Osteocyte (in vitro differentiated cells): Measurements from ENCODE around the gene JAK1. TPM values are rescaled to one million over a fixed set of nuclear protein-coding genes. Genes with fewer than 3 reads are reported as not detected.

ENCODE experiments used
- DNase-seq: peaks from one replicate; pipeline ENCODE4 v3.0.0; 2021; ENCODE audit warnings: mixed read lengths; ENCODE audit not compliant: unreplicated experiment; ENCODE audit errors: extremely low spot score
- H3K27ac Mint-ChIP-seq: one replicate; pipeline ENCODE4 v1.8.0; 2021; ENCODE audit warnings: mild to moderate bottlenecking, mixed read lengths; ENCODE audit not compliant: unreplicated experiment
- H3K27me3 Mint-ChIP-seq: one replicate; pipeline ENCODE4 v1.8.0; 2021; ENCODE audit warnings: mixed read lengths; ENCODE audit not compliant: unreplicated experiment
- H3K36me3 Mint-ChIP-seq: one replicate; pipeline ENCODE4 v1.8.0; 2021; ENCODE audit warnings: mixed read lengths; ENCODE audit not compliant: unreplicated experiment
- H3K4me1 Mint-ChIP-seq: one replicate; pipeline ENCODE4 v1.8.0; 2021; ENCODE audit warnings: mixed read lengths; ENCODE audit not compliant: unreplicated experiment
- H3K4me3 Mint-ChIP-seq: one replicate; pipeline ENCODE4 v1.8.0; 2021; ENCODE audit warnings: mild to moderate bottlenecking, moderate library complexity, mixed read lengths; ENCODE audit not compliant: unreplicated experiment
- H3K9me3 Mint-ChIP-seq: one replicate; pipeline ENCODE4 v1.8.0; 2021; ENCODE audit warnings: mixed read lengths; ENCODE audit not compliant: unreplicated experiment
- total RNA-seq: library from RNA; stranded (reverse); gene quantifications from 2 replicates; pipeline ENCODE4 v1.2.1, GENCODE V29; 2021
- TF ChIP-seq, protein P1 (sequence below): fragments of 200-600 bp; sonication (generic); IDR thresholded peaks from 2 replicates; pipeline ENCODE4 v1.5.0; 2021; ENCODE audit warnings: antibody characterized with exemption, mild to moderate bottlenecking, moderate library complexity

Gene JAK1
- total RNA-seq, 1 donor from 2014 or later = 103 TPM

DNA sequence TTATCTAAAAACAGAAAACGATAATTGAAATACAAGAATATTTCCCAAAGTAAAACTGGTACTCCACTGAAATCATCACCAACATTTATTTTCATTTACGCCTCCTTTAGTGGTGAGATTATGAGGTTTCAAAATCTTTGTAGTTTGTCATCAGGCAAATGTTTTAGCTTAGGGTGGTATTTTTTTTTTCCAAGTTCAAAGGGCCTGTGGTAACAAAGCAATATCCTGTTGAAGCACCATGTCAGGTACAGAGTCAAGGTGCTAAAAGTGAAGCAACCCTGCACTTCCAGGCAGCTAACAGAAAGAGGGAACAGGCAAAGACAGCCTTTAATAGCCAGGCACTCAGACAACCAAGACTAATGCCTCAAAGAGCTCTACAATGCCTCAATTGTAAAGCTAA is 89.2 kb downstream of the JAK1 start:
- Mint-ChIP-seq H3K36me3 (peaks cover 44% of the 10 kb centered on the region), H3K27me3 (no peaks in the 10 kb centered on the region), H3K27ac (no peak overlapping the region), H3K4me3 (no peak overlapping the region), H3K9me3 (no peaks in the 10 kb centered on the region), H3K4me1 (no peaks in the 10 kb centered on the region)
- TF ChIP-seq, protein P1, sequence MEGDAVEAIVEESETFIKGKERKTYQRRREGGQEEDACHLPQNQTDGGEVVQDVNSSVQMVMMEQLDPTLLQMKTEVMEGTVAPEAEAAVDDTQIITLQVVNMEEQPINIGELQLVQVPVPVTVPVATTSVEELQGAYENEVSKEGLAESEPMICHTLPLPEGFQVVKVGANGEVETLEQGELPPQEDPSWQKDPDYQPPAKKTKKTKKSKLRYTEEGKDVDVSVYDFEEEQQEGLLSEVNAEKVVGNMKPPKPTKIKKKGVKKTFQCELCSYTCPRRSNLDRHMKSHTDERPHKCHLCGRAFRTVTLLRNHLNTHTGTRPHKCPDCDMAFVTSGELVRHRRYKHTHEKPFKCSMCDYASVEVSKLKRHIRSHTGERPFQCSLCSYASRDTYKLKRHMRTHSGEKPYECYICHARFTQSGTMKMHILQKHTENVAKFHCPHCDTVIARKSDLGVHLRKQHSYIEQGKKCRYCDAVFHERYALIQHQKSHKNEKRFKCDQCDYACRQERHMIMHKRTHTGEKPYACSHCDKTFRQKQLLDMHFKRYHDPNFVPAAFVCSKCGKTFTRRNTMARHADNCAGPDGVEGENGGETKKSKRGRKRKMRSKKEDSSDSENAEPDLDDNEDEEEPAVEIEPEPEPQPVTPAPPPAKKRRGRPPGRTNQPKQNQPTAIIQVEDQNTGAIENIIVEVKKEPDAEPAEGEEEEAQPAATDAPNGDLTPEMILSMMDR = no peak
- no peak for DNase-seq

DNA sequence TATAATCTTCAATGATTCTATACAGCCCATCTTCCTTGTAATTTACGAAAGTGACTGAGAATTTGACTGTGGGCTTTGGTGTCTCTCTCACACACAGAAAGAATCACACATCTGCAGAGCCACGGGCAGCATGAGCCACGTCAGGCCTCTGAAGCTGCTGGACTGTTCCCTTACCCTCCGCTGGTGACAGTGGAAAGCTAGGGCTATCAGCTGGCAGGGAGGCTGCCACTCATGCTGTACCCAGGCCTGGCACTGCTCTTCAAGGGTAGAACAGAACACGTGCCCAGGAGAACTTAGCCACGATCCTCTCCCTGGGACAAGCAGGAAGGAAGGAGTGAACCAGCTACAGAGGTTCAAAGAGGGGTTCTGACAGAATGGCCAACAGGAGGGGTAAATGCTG is 90.7 kb downstream of the JAK1 start:
- no peaks in the 10 kb centered on the region for H3K9me3 Mint-ChIP-seq
- TF ChIP-seq, protein P1 = no peak
- peaks cover 48% of the 10 kb centered on the region for H3K36me3 Mint-ChIP-seq
- no peak overlapping the region for H3K27ac Mint-ChIP-seq
- peak; percentile 62 for DNase-seq
- H3K4me1 Mint-ChIP-seq = no peaks in the 10 kb centered on the region
- no peaks in the 10 kb centered on the region for H3K27me3 Mint-ChIP-seq
- no peak overlapping the region for H3K4me3 Mint-ChIP-seq

DNA sequence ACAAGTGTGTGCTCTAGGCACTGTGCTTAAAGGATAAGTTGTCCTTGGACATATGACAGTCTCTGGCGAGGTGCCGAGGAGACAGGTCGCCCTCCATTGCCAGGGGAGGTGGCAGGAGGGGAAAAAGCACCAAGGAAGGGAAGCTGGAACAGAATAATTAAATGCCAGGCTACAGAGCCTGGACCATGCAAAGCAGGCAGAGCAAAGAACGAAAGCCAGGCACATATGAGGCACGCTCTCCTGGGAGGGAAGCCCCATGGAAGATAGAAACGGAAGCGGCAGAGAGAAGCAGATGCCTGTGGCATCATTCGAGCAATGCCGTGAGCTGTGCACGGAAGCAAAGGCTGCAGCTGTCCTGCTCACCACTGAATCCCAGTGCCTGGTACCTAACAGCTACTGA is 91.2 kb downstream of the JAK1 start:
- Mint-ChIP-seq H3K4me3 (no peak overlapping the region), H3K36me3 (peaks cover 53% of the 10 kb centered on the region), H3K27ac (no peak overlapping the region)

DNA sequence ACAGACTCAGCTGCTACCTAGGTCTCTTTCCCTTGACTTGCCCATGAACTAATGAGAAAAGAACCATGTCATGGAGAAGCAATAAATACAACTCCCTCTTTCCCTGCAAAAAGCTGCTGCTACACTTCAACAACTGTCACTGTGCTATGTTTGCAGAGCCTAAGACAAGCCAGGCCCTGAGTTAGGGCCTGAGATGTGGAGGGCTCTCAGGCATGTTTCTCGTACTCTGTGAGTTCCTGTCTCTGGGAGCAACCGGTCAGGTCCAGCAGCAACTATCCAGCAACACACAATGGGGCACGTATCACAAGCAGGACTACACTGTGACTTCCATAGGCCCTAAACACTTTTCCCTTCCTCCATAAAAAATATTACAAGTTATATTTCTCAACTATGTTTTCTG is 91.7 kb downstream of the JAK1 start:
- DNase-seq = peak; percentile 21
- H3K4me3 Mint-ChIP-seq = no peak overlapping the region
- TF ChIP-seq, protein P1 = no peak
- H3K27ac Mint-ChIP-seq = no peak overlapping the region
- no peaks in the 10 kb centered on the region for H3K4me1 Mint-ChIP-seq
- no peaks in the 10 kb centered on the region for H3K27me3 Mint-ChIP-seq
- H3K36me3 Mint-ChIP-seq = peaks cover 54% of the 10 kb centered on the region
- H3K9me3 Mint-ChIP-seq = no peaks in the 10 kb centered on the region

More for the DNA sequence above, 91.2 kb downstream of the JAK1 start:
- no peaks in the 10 kb centered on the region for H3K4me1 Mint-ChIP-seq
- no peaks in the 10 kb centered on the region for H3K27me3 Mint-ChIP-seq
- H3K9me3 Mint-ChIP-seq = no peaks in the 10 kb centered on the region
- DNase-seq = peak; percentile 19
- TF ChIP-seq, protein P1 = no peak

DNA sequence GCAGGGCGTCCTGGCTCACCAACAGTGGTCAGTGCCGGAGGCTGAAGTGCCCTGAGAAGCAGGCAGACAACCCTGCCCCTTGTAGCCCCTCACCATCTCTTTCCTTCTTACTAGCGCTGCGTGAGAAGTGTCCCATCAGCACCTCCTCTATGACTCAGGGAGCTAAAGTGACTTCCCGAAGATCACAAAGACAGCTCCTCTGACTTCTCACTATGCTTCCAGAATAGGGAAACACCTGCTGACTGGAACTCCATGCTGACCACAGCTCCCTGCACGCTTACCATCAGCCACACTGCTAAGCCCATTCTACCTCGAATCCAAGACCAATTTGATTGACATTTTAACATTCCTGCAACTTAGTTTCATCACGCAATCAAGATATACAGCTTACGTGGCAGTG is 92.8 kb downstream of the JAK1 start:
- no peaks in the 10 kb centered on the region for H3K27me3 Mint-ChIP-seq
- no peaks in the 10 kb centered on the region for H3K4me1 Mint-ChIP-seq
- TF ChIP-seq, protein P1 = no peak
- peaks cover 63% of the 10 kb centered on the region for H3K36me3 Mint-ChIP-seq
- DNase-seq = no peak
- H3K9me3 Mint-ChIP-seq = no peaks in the 10 kb centered on the region
- no peak overlapping the region for H3K4me3 Mint-ChIP-seq
- H3K27ac Mint-ChIP-seq = no peak overlapping the region
